Omental fat pad (tissue), 4 donors: Measurements from ENCODE around the gene FAM180A. TPM values are rescaled to one million over a fixed set of nuclear protein-coding genes. Genes with fewer than 3 reads are reported as not detected.
A peak's percentile ranks its signal among the peaks of the same experiment; 100 is the strongest.

ENCODE experiments used
- ATAC-seq: fragments of 150-250 bp; one replicate; pipeline ENCODE4 v1.9.1; 2016; ENCODE audit warnings: mild to moderate bottlenecking, moderate library complexity; ENCODE audit not compliant: low FRiP score
- DNase-seq: peaks from one replicate; pipeline ENCODE4 v3.0.0-alpha.2; 2019; ENCODE audit warnings: low spot score
- CTCF ChIP-seq, 3 donors: fragments of 450-650 bp; IDR thresholded peaks; one replicate each; pipeline ENCODE4 v1.5.1; 2016 to 2017; ENCODE audit warnings: antibody characterized with exemption in 3 of 3, mild to moderate bottlenecking in 3 of 3, moderate library complexity in 2 of 3
- total RNA-seq, 4 donors: library from RNA; depleted of rRNA; stranded (reverse); fragments of >200 nt; gene quantifications; one replicate each; pipeline ENCODE4 v1.1.0, GENCODE V29; 2016

The FAM180A gene
- total RNA-seq, 4 donors from 2014 or later = 1.9 to 30.5 (median 9.8) TPM

GRCh38 chr7:135768064-135768463, 19.5 kb upstream of the FAM180A start:
- no peak for ATAC-seq
- DNase-seq = no peak
- TF ChIP-seq CTCF (IDR thresholded peaks at IDR 0.05) = no peak

GRCh38 chr7:135763261-135763660, 14.6 kb upstream of the FAM180A start:
- ATAC-seq (no peak), DNase-seq (no peak)
- no peak for TF ChIP-seq CTCF (IDR thresholded peaks at IDR 0.05)

GRCh38 chr7:135761751-135762488, 13.3 kb upstream of the FAM180A start:
- DNase-seq = no peak
- no peak for ATAC-seq
- no peak for TF ChIP-seq CTCF (IDR thresholded peaks at IDR 0.05)

- TF ChIP-seq CTCF (IDR thresholded peaks at IDR 0.05) = no peak
- no peak for DNase-seq
Measured at GRCh38 chr7:135759532-135759931, 10.9 kb upstream of the FAM180A start.

GRCh38 chr7:135758531-135758932, 9.9 kb upstream of the FAM180A start:
- no peak for TF ChIP-seq CTCF (IDR thresholded peaks at IDR 0.05)
- no peak for DNase-seq
- peak; percentile 88 for ATAC-seq

More at GRCh38 chr7:135759532-135759931, 10.9 kb upstream of the FAM180A start:
- no peak for ATAC-seq

- no peak for DNase-seq
- ATAC-seq = peak; percentile 59
- TF ChIP-seq CTCF (IDR thresholded peaks at IDR 0.05) = no peak
Measured at GRCh38 chr7:135757719-135758411, 9.3 kb upstream of the FAM180A start.

GRCh38 chr7:135756191-135756590, 7.6 kb upstream of the FAM180A start:
- TF ChIP-seq CTCF (IDR thresholded peaks at IDR 0.05) = no peak
- no peak for ATAC-seq
- no peak for DNase-seq
